RWPE2 (cell line): ENCODE results near the gene ZNF536.

Experiments used
- ATAC-seq: fragments of 200-7000 bp; cut with Tn5 transposase; 3 replicates; pipeline ENCODE4 v1.9.1; 2021; ENCODE audit warnings: low read depth
- DNase-seq: peaks from one replicate; pipeline ENCODE4 v3.0.0-alpha.2; 2020; ENCODE audit warnings: low spot score
- H3K27ac ChIP-seq: fragments of 450-650 bp; 2 replicates; pipeline ENCODE4 v1.5.1; 2017; ENCODE audit warnings: mild to moderate bottlenecking; ENCODE audit not compliant: poor library complexity, severe bottlenecking
- H3K27me3 ChIP-seq: fragments of 250-450 bp; sonication (Bioruptor Pico); 2 replicates; pipeline ENCODE4 v1.5.1; 2021; ENCODE audit warnings: mild to moderate bottlenecking, moderate library complexity; ENCODE audit not compliant: insufficient read depth, poor library complexity, severe bottlenecking
- H3K36me3 ChIP-seq: fragments of 250-450 bp; sonication (Bioruptor Pico); 2 replicates; pipeline ENCODE4 v1.5.1; 2020; ENCODE audit warnings: low read depth, mild to moderate bottlenecking, moderate library complexity
- H3K4me1 ChIP-seq: fragments of 250-450 bp; sonication (Bioruptor Pico); 2 replicates; pipeline ENCODE4 v1.5.1; 2021; ENCODE audit warnings: mild to moderate bottlenecking, moderate library complexity; ENCODE audit not compliant: insufficient read depth, poor library complexity, severe bottlenecking
- H3K4me3 ChIP-seq: fragments of 250-450 bp; sonication (Bioruptor Pico); 2 replicates; pipeline ENCODE4 v1.5.1; 2021; ENCODE audit warnings: mild to moderate bottlenecking, moderate library complexity; ENCODE audit not compliant: severe bottlenecking
- H3K9me3 ChIP-seq: fragments of 250-450 bp; sonication (Bioruptor Pico); 2 replicates; pipeline ENCODE4 v1.5.1; 2021; ENCODE audit warnings: mild to moderate bottlenecking, moderate library complexity; ENCODE audit not compliant: severe bottlenecking
- CTCF ChIP-seq: fragments of 450-650 bp; IDR thresholded peaks from one replicate; pipeline ENCODE4 v1.5.1; 2017; ENCODE audit warnings: mild to moderate bottlenecking, moderate library complexity; ENCODE audit not compliant: poor library complexity, severe bottlenecking

Gene ZNF536

GRCh38 chr19:30539981-30540380, 167.8 kb downstream of the ZNF536 start:
- no peaks in the 10 kb centered on the region for H3K4me1 ChIP-seq
- ATAC-seq: no peak
- DNase-seq: no peak
- no peak for TF ChIP-seq CTCF
- H3K4me3 ChIP-seq: no peak overlapping the region
- no peaks in the 10 kb centered on the region for H3K36me3 ChIP-seq
- no peaks in the 10 kb centered on the region for H3K9me3 ChIP-seq
- H3K27ac ChIP-seq: no peak overlapping the region
- H3K27me3 ChIP-seq: no peaks in the 10 kb centered on the region

GRCh38 chr19:30540761-30541160, 168.6 kb downstream of the ZNF536 start:
- Histone ChIP-seq H3K9me3 (no peaks in the 10 kb centered on the region), H3K36me3 (no peaks in the 10 kb centered on the region), H3K27ac (no peak overlapping the region), H3K4me1 (no peaks in the 10 kb centered on the region), H3K4me3 (no peak overlapping the region), H3K27me3 (no peaks in the 10 kb centered on the region)
- TF ChIP-seq CTCF: no peak
- ATAC-seq (no peak), DNase-seq (no peak)

GRCh38 chr19:30541575-30541974, 169.4 kb downstream of the ZNF536 start:
- DNase-seq (no peak), ATAC-seq (no peak)
- Histone ChIP-seq H3K27me3 (no peaks in the 10 kb centered on the region), H3K4me3 (no peak overlapping the region), H3K4me1 (no peaks in the 10 kb centered on the region), H3K9me3 (no peaks in the 10 kb centered on the region), H3K36me3 (no peaks in the 10 kb centered on the region), H3K27ac (no peak overlapping the region)
- TF ChIP-seq CTCF: no peak

GRCh38 chr19:30543243-30543945, 171.2 kb downstream of the ZNF536 start:
- no peak for ATAC-seq
- no peak overlapping the region for H3K4me3 ChIP-seq
- H3K27ac ChIP-seq: no peak overlapping the region
- H3K27me3 ChIP-seq: no peaks in the 10 kb centered on the region
- TF ChIP-seq CTCF: no peak
- no peak for DNase-seq
- H3K4me1 ChIP-seq: no peaks in the 10 kb centered on the region
- H3K9me3 ChIP-seq: no peaks in the 10 kb centered on the region
- H3K36me3 ChIP-seq: no peaks in the 10 kb centered on the region

- no peak overlapping the region for H3K27ac ChIP-seq
- no peak for ATAC-seq
- H3K4me3 ChIP-seq: no peak overlapping the region
- no peaks in the 10 kb centered on the region for H3K36me3 ChIP-seq
- peaks cover 4% of the 10 kb centered on the region for H3K27me3 ChIP-seq
- TF ChIP-seq CTCF: no peak
- DNase-seq: no peak
- H3K9me3 ChIP-seq: no peaks in the 10 kb centered on the region
- no peaks in the 10 kb centered on the region for H3K4me1 ChIP-seq
Observed at GRCh38 chr19:30545752-30546151, 173.6 kb downstream of the ZNF536 start.
